DMS114 treated with DMSO at 0.1 percent for 48 hours (cell line): ENCODE results near the gene FBXO28.

Experiments
- DNase-seq: peaks from one replicate; lab custom pipeline; 2025; ENCODE audit not compliant: unreplicated experiment; lab: John Stamatoyannopoulos, UW

Gene FBXO28

DNA sequence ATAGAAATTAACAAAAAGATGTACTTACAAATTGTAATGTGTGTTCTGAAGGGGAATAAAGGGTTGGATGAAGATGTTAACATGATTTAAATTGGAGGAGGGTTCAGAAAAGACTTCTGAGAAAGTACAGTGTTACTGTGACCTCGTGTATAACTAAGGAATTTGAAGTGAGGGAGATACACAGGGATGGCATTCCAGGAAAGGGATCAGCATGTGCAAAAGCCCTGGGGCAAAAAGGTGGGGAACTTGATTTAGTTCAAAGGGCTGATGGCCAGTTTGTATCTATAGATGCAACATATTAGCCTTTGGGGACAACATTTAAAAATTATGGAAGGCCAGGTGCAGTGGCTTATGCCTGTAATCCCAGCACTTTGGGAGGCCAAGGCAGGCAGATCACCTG, 35.8 kb downstream of the FBXO28 start:
- no peak for DNase-seq

DNA sequence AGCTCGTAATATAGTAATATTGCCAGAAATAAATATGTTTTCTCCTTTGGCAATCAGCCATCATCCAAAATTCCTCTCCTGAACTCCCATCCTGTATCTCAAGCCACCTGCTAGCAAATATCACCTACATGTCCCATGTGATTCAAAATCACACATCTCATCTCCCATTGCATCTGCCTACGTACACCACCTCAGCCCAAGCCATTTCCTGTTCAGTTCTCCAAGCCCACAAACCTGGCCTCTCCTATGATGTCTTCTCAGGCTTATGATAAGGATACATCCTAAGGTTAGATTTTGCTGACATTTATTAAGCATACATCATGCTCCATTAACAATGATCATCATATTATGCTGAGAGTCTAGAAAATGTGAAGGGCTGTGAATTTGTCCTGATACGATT, 37.2 kb downstream of the FBXO28 start:
- DNase-seq: no peak

GRCh38 chr1:224157316-224157715, 43.4 kb downstream of the FBXO28 start:
- no peak for DNase-seq

DNA sequence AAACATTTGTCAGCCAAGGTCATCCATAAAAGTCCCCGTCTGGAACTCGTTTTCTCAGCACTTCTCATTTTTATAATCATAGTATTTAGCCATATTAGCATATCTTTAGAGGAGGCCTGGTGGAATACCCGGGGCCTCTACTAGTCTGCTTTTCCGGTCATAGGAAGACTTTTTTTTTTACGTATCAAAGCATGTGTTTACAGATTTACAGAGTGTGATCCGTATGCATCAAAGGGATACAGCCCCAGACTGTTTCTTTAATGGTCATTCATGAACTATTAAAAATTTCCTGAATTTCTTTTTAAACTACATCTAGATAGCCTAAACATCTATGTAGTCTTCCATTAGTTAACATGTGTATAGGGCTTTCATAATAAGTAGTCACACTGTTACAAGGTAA, 45.6 kb downstream of the FBXO28 start:
- DNase-seq: no peak

DNA sequence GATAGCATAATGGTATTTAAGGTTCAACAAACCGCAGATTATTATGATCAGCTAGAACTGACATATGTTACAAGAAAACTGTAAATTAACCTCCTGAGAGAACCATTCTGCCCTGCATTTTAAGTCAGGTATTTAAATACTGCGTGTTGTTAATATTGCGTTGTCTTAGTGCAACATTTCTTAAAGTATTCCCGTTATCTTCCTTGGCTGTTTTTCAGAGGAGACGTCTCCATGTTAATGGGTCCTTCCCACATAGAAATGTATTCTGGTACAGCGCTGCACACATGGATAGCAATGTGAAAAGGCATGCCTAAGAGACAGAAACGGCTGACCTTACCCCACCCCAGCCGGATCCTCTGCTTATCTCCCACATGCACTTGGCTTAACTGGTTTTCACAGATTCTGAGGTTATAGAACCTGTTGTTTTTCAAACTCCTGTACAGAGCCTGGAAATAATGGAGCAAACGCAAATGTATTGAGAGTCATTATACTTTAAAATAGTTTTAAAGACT, 46.3 kb downstream of the FBXO28 start:
- no peak for DNase-seq

- no peak for DNase-seq
Observed at GRCh38 chr1:224162768-224163167, 48.9 kb downstream of the FBXO28 start.

GRCh38 chr1:224163311-224163710, 49.4 kb downstream of the FBXO28 start:
- no peak for DNase-seq

GRCh38 chr1:224168859-224169380, 55.0 kb downstream of the FBXO28 start:
- no peak for DNase-seq

DNA sequence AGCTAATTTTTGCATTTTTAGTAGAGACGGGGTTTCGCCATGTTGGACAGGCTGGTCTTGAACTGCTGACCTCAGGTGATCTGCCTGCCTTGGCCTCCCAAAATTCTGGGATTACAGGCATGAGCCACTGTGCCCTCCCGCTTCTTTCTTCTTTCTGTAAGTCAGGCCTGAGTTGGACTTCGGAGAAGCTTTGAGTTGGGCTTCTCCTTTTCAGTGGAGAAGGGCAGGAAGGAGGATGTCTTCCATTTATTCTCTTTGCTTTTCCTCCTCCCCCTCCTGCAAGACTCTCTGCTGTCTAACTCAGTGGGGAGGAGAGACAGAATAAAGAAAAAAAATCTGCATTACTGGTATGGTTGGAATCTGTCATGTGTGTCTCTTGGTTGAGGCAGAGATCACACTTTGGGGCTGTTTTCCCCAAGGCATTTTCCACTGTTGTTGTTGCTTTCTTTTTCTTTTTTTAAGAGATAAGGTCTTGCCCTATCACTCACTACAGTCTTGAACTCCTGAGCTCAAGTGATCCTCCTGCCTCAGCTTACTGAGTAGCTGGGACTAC, 55.9 kb downstream of the FBXO28 start:
- DNase-seq: no peak

DNA sequence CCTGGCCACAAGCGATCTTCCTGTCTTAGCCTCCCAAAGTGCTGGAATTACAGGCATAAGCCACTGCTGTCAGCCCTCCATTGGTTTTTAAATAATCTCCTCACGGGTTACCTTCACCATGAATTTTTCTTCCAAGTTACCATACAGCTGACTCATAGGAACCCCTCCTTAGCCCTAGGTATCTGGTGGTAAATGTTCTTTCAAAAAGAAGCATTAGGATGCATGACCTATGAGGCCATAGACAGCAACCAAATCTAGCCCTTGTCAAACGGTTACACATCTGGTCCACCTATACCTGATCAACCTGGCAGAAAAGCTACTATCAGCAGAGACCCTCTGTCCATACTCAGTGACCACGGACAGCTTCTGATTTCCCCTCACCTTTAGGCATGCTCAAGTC, 56.4 kb downstream of the FBXO28 start:
- DNase-seq: no peak

- no peak for DNase-seq
Observed at GRCh38 chr1:224170748-224171478, 57.0 kb downstream of the FBXO28 start.

GRCh38 chr1:224172229-224172628, 58.3 kb downstream of the FBXO28 start:
- DNase-seq: no peak

- DNase-seq: no peak
Observed at GRCh38 chr1:224173523-224173922, 59.6 kb downstream of the FBXO28 start.

DNA sequence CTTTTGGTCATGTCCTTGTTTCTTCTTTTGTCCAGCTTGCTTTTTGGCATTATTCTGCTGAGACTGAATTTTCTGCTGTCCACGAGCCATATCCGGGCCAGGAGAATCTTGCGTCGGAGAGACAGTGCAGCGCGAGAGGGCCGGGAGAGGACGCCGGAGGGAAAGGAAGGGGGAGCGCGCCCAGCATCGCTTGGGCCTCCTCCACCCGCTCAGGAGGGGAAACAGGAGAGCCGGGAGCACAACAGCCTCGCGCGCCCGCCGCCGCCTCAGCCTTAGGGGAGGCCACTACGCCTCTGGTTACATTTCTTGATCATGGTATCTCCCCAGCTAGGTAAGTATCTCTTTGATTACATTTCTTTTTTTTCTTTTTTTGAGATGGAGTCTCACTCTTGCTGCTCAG, 61.7 kb downstream of the FBXO28 start:
- no peak for DNase-seq

DNA sequence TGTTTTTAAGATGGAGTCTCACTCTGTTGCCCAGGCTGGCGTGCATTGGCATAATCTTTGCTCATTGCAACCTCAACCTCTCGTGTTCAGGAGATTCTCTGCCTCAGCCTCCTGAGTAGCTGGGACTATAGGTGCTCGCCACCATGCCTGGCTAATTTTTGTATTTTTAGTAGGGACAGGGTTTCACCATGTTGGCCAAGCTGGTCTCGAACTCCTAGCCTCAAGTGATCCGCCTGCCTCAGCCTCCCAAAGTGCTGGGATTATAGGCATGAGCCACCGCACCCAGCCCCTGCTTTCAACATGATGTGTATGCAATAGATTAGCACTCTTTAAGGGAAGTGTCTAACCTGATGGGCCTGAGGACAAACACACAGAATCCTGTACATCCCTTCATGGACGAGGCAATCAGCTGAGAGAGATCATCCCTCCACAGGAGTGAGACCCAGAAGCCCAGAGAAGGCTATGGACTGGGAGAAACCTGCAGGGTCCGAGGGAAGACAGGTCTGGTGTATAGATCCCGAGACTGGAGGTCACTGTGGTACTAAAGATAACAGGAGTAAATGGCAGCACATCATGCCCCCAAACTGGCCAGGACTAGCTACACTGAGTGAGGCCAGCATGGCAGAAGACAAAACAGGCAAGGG, 63.6 kb downstream of the FBXO28 start:
- no peak for DNase-seq

DNA sequence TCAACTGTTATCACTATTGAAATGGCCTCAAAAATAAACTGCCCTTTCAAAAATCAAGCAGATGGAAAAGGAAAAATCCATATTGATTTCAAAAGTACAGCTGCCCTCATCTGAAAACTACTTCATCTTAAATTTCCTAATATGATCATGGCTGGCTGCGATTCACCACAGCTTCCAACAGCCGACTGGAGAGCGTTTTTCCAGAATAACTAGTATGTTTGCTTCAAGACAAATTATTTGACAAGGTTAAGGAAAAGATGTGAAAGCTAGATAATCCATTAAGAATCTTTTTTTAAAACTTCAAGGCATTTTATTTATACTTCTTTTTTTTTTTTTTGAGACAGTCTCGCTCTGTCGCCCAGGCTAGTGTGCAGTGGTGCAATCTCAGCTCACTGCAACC, 65.0 kb downstream of the FBXO28 start:
- no peak for DNase-seq

GRCh38 chr1:224180783-224181452, 67.0 kb downstream of the FBXO28 start:
- DNase-seq: no peak

DNA sequence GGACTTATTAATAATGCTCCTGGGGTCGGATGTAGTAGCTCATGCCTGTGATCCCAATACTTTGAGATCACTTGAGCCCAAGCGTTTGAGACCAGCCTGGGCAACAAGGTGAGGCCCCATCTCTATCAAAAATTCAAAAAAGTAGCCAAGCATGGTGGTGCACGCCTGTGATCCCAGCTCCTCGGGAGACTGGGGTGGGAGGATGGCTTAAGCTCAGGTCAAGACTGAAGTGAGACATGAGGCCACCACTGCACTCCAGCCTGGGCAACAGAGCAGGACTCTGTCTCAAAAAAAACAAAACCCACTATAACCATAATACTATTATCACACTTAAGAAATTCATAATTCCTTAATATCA, 67.5 kb downstream of the FBXO28 start:
- DNase-seq: no peak

- DNase-seq: no peak
Observed at GRCh38 chr1:224182057-224182865, 68.3 kb downstream of the FBXO28 start.

DNA sequence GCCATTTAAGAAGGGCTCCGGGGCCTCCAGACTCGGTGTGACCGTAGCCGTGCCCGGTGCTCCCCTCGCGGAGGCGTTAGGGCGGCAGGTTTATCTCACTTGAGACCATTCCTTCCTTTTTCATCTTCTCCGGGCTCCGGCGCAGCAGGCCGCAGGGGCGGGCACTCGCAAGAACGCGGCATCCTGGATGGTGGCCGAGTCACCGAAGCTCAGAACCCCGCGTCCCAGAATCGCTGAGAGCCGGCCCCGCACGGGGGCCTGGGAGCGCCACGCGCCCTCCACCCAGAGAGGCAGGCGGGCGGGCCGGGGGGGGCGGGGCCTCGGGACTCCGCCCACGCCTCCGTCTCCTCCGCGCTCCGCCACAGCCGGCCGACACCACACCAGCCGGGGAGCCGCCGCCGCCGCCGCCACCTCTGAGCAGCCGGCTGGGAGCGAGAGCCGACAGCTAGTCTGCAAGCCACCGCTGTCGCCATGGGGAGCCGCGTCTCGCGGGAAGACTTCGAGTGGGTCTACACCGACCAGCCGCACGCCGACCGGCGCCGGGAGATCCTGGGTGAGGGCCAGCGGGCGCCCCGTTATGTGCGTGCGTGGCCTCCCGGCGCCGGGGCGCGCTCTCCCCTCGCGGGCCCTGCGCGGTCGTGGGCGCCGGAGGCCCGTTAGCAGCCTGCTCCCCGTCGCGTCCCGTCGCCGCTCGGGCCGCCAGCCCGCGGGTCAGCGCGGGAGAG, 69.1 kb downstream of the FBXO28 start, which contains the start of gene DEGS1:
TSS of gene DEGS1 (plus strand) at position 375 of the 725 bp plus-strand sequence. CDS start at position 472, 97 bp downstream.
- peak; percentile 73 for DNase-seq
